H9 (cell line): ENCODE data around the gene TSPEAR. TPM values are rescaled to one million over a fixed set of nuclear protein-coding genes. Genes with fewer than 3 reads are reported as not detected.

Experiments used
- DNase-seq: peaks from one replicate; pipeline ENCODE4 v3.0.0-alpha.2; 2017
- H2AFZ ChIP-seq: one replicate; pipeline ENCODE4 v1.6.1; 2013; ENCODE audit warnings: mild to moderate bottlenecking, low read length, control low read depth, moderate library complexity
- H2AK5ac ChIP-seq: 2 replicates; pipeline ENCODE4 v1.6.1; 2013; ENCODE audit warnings: low read length, control low read depth, mixed read lengths; ENCODE audit not compliant: insufficient read length
- H2BK120ac ChIP-seq: one replicate; pipeline ENCODE4 v1.6.1; 2013; ENCODE audit warnings: low read depth, mild to moderate bottlenecking, low read length, control low read depth, inconsistent platforms; ENCODE audit not compliant: poor library complexity, severe bottlenecking
- H2BK12ac ChIP-seq: 2 replicates; pipeline ENCODE4 v1.6.1; 2013; ENCODE audit warnings: low read length, control low read depth, mixed read lengths, low read depth; ENCODE audit not compliant: insufficient read length
- H2BK15ac ChIP-seq: 2 replicates; pipeline ENCODE4 v1.6.1; 2013; ENCODE audit warnings: low read depth, low read length, control low read depth
- H2BK20ac ChIP-seq: one replicate; pipeline ENCODE4 v1.6.1; 2013; ENCODE audit warnings: low read depth, mild to moderate bottlenecking, low read length, control low read depth, inconsistent platforms; ENCODE audit not compliant: poor library complexity, severe bottlenecking
- H2BK5ac ChIP-seq: 2 replicates; pipeline ENCODE4 v1.6.1; 2013; ENCODE audit warnings: low read length, control low read depth, mixed read lengths; ENCODE audit not compliant: insufficient read length
- H3K14ac ChIP-seq: 2 replicates; pipeline ENCODE4 v1.6.1; 2013; ENCODE audit warnings: low read length, control low read depth; ENCODE audit not compliant: insufficient read depth
- H3K18ac ChIP-seq: 2 replicates; pipeline ENCODE4 v1.6.1; 2013; ENCODE audit warnings: low read depth, mild to moderate bottlenecking, mixed read lengths, low read length, control low read depth; ENCODE audit not compliant: insufficient read length
- H3K23ac ChIP-seq: 2 replicates; pipeline ENCODE4 v1.6.1; 2013; ENCODE audit warnings: low read length, control low read depth, mixed read lengths, low read depth; ENCODE audit not compliant: insufficient read length
- H3K23me2 ChIP-seq: 2 replicates; pipeline ENCODE4 v1.6.1; 2013; ENCODE audit warnings: low read depth, mild to moderate bottlenecking, mixed read lengths, low read length, control low read depth; ENCODE audit not compliant: insufficient read length, poor library complexity, severe bottlenecking
- H3K27ac ChIP-seq: 2 replicates; pipeline ENCODE4 v1.5.1; 2013; ENCODE audit warnings: low read length, control low read depth, mixed read lengths, low read depth; ENCODE audit not compliant: insufficient read length
- H3K27me3 ChIP-seq: 2 replicates; pipeline ENCODE4 v1.6.1; 2013; ENCODE audit warnings: low read length, control low read depth, inconsistent platforms; ENCODE audit not compliant: insufficient read depth
- H3K4ac ChIP-seq: 2 replicates; pipeline ENCODE4 v1.6.1; 2013; ENCODE audit warnings: low read depth, mild to moderate bottlenecking, control low read depth, inconsistent platforms, low read length, moderate library complexity
- H3K4me1 ChIP-seq: 2 replicates; pipeline ENCODE4 v1.6.1; 2013; ENCODE audit warnings: low read length, control low read depth, inconsistent platforms; ENCODE audit not compliant: insufficient read depth
- H3K4me2 ChIP-seq: 2 replicates; pipeline ENCODE4 v1.6.1; 2013; ENCODE audit warnings: low read length, control low read depth, mixed read lengths; ENCODE audit not compliant: insufficient read length, insufficient read depth
- H3K56ac ChIP-seq: 2 replicates; pipeline ENCODE4 v1.6.1; 2013; ENCODE audit warnings: low read depth, mild to moderate bottlenecking, mixed read lengths, low read length, control low read depth; ENCODE audit not compliant: insufficient read length
- H3K79me1 ChIP-seq: 2 replicates; pipeline ENCODE4 v1.6.1; 2013; ENCODE audit warnings: low read depth, mild to moderate bottlenecking, moderate library complexity, low read length, control low read depth, inconsistent platforms; ENCODE audit not compliant: insufficient read depth, poor library complexity, severe bottlenecking
- H3K79me2 ChIP-seq: 2 replicates; pipeline ENCODE4 v1.6.1; 2013; ENCODE audit warnings: low read length, control low read depth, inconsistent platforms; ENCODE audit not compliant: insufficient read depth
- H3K9ac ChIP-seq: 2 replicates; pipeline ENCODE4 v1.6.1; 2013; ENCODE audit warnings: low read length, control low read depth, mixed read lengths; ENCODE audit not compliant: insufficient read length; ENCODE audit errors: extremely low read depth
- H3K9me3 ChIP-seq: one replicate; pipeline ENCODE4 v1.6.1; 2013; ENCODE audit warnings: low read depth, low read length, inconsistent platforms; ENCODE audit not compliant: control insufficient read depth
- H3T11ph ChIP-seq: one replicate; pipeline ENCODE4 v1.6.1; 2013; ENCODE audit warnings: mild to moderate bottlenecking, low read length, control low read depth, inconsistent platforms
- H4K20me1 ChIP-seq: one replicate; pipeline ENCODE4 v1.6.1; 2013; ENCODE audit not compliant: control insufficient read depth, insufficient read length, insufficient read depth
- H4K5ac ChIP-seq: 2 replicates; pipeline ENCODE4 v1.6.1; 2013; ENCODE audit warnings: low read depth, mild to moderate bottlenecking, mixed read lengths, low read length, control low read depth; ENCODE audit not compliant: insufficient read length
- H4K8ac ChIP-seq: replicated peaks from 2 replicates; pipeline ENCODE4 v1.6.1; 2013; ENCODE audit warnings: low read length, control low read depth, mixed read lengths, low read depth; ENCODE audit not compliant: insufficient read length
- H4K91ac ChIP-seq: 2 replicates; pipeline ENCODE4 v1.6.1; 2013; ENCODE audit warnings: low read depth, mild to moderate bottlenecking, moderate library complexity, mixed read lengths, low read length, control low read depth; ENCODE audit not compliant: insufficient read length
- H3K27ac Mint-ChIP-seq, 3 experiments: 2 replicates in 2 of 3; 3 replicates in 1 of 3; pipeline ENCODE4 v1.8.0; 2020 to 2021; ENCODE audit warnings: mixed read lengths in 3 of 3, mild to moderate bottlenecking in 1 of 3, moderate library complexity in 1 of 3
- H3K27me3 Mint-ChIP-seq: 2 replicates; pipeline ENCODE4 v1.8.0; 2021; ENCODE audit warnings: low read depth, mild to moderate bottlenecking, moderate library complexity, mixed read lengths
- H3K36me3 Mint-ChIP-seq, 3 experiments: 2 replicates in 2 of 3; 3 replicates in 1 of 3; pipeline ENCODE4 v1.8.0; 2020 to 2021; ENCODE audit warnings: low read depth in 3 of 3, mixed read lengths in 3 of 3; ENCODE audit not compliant: insufficient read depth in 1 of 3
- H3K4me1 Mint-ChIP-seq, 2 experiments: 2 replicates each; pipeline ENCODE4 v1.8.0; 2020; ENCODE audit warnings: mixed read lengths in 2 of 2
- H3K4me3 Mint-ChIP-seq, 2 experiments: 2 replicates in 1 of 2; 3 replicates in 1 of 2; pipeline ENCODE4 v1.8.0; 2020 to 2021; ENCODE audit warnings: mild to moderate bottlenecking in 2 of 2, mixed read lengths in 2 of 2, moderate library complexity in 1 of 2
- H3K9me3 Mint-ChIP-seq, 2 experiments: 2 replicates in 1 of 2; 3 replicates in 1 of 2; pipeline ENCODE4 v1.8.0; 2020; ENCODE audit warnings: mild to moderate bottlenecking in 2 of 2, mixed read lengths in 2 of 2, moderate library complexity in 1 of 2
- CTCF ChIP-seq: fragments of 200-600 bp; sonication (generic); conservative IDR thresholded peaks from 3 replicates; pipeline ENCODE4 v1.8.0; 2021; ENCODE audit warnings: antibody characterized with exemption, mild to moderate bottlenecking
- WGBS: extraction: QIAGEN DNeasy Blood & Tissue Kit; methylation state at CpG from one replicate; pipeline ENCODE4 v1.1.7; 2013; ENCODE audit warnings: missing lambda C conversion rate, low lambda C conversion rate, mixed read lengths; ENCODE audit not compliant: insufficient read length; ENCODE audit errors: extremely low coverage; 5-methylcytosine and 5-hydroxymethylcytosine counted together
- total RNA-seq: library from RNA; stranded (reverse); gene quantifications from 2 replicates; pipeline ENCODE4 v1.2.1, GENCODE V29; 2021

TSPEAR gene
- total RNA-seq, 1 experiment from 2014 or later: 1.3 TPM

GRCh38 chr21:44511938-44512275 lies 199.5 kb downstream of the TSPEAR start:
- no peak overlapping the region for H3K14ac ChIP-seq
- no peak overlapping the region for H4K8ac ChIP-seq
- H2BK15ac ChIP-seq: no peak overlapping the region
- no peak overlapping the region for H3K56ac ChIP-seq
- Mint-ChIP-seq H3K9me3 (no peaks in the 10 kb centered on the region), H3K27ac (no peak overlapping the region), H3K36me3 (peaks cover 0 to 7% (median 3%) of the 10 kb centered on the region in 3 experiments; a peak in 5 of 7 replicates), H3K27me3 (no peaks in the 10 kb centered on the region), H3K4me1 (peaks cover 0 to 6% of the 10 kb centered on the region in 2 experiments; a peak in 2 of 4 replicates), H3K4me3 (no peak overlapping the region)
- no peak overlapping the region for H3K4me2 ChIP-seq
- no peaks in the 10 kb centered on the region for H3K27me3 ChIP-seq
- H4K5ac ChIP-seq: no peak overlapping the region
- no peak overlapping the region for H2AK5ac ChIP-seq
- no peak for TF ChIP-seq CTCF
- H3K27ac ChIP-seq: no peak overlapping the region
- no CpG with 5 or more reads among the region's 8 CpGs for WGBS
- no peaks in the 10 kb centered on the region for H3K9me3 ChIP-seq
- H3K9ac ChIP-seq: no peak overlapping the region
- DNase-seq: no peak
- no peak overlapping the region for H3K4ac ChIP-seq
- no peaks in the 10 kb centered on the region for H3K79me2 ChIP-seq
- no peak overlapping the region for H3K18ac ChIP-seq
- no peak overlapping the region for H3T11ph ChIP-seq
- H2BK120ac ChIP-seq: no peak overlapping the region
- no peaks in the 10 kb centered on the region for H3K79me1 ChIP-seq
- H3K23ac ChIP-seq: no peak overlapping the region
- H2BK5ac ChIP-seq: no peak overlapping the region
- H2BK12ac ChIP-seq: no peak overlapping the region
- no peaks in the 10 kb centered on the region for H3K4me1 ChIP-seq
- no peak overlapping the region for H2AFZ ChIP-seq
- no peaks in the 10 kb centered on the region for H3K23me2 ChIP-seq
- no peak overlapping the region for H4K91ac ChIP-seq
- peaks cover 2% of the 10 kb centered on the region for H4K20me1 ChIP-seq
- H2BK20ac ChIP-seq: no peak overlapping the region
